HG03378 (cell line): ENCODE results near the gene MPZL3.
"Not testable (repeated sequence)": the region's sequence is repeated elsewhere in the genome, so short reads cannot be mapped to it uniquely, and the experiment has no call there.

ENCODE experiments used
- ATAC-seq: cut with Tn5 transposase; IDR thresholded peaks from one replicate; pipeline ENCODE4 v1.9.1; 2021; ENCODE audit warnings: mild to moderate bottlenecking, moderate library complexity; ENCODE audit not compliant: unreplicated experiment

MPZL3 gene

DNA sequence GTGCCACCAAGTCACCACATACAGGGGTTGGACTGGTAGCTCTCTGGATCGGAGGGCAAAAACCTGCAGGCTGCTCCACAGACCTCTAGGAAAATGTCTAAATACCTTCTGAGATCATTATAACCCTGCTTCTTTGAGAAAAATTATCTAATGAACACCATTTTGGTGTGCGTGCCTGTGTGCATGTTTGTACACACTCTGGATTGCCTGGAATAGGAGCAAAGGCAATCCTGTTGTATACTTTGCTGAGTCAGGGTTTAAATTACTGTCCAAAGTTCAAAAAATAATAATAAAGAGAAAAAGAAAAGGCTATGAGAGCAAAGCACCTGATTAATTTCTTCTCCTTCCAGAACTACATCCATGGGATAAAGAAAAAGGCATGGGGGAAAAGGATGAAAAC, 38.4 kb downstream of the MPZL3 start:
- no peak for ATAC-seq

DNA sequence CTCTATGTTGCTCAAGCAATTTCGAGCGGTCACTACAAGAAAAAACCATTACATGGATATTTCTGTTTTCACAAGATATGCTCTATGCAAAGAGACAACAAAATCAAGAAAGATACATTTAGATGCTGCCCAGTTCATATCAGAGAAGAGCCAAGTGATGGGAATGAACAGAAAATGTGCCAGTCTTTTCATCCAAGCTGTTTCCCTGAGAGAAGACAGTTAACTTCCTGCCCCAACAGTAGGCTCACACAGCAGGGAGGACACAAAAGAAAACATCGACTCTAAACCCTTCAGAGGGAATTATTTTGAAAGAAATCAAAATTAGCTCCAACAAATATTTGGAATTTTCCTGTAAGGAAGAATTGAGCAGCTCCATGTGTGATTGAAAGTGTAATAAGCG, 39.0 kb downstream of the MPZL3 start:
- no peak for ATAC-seq

DNA sequence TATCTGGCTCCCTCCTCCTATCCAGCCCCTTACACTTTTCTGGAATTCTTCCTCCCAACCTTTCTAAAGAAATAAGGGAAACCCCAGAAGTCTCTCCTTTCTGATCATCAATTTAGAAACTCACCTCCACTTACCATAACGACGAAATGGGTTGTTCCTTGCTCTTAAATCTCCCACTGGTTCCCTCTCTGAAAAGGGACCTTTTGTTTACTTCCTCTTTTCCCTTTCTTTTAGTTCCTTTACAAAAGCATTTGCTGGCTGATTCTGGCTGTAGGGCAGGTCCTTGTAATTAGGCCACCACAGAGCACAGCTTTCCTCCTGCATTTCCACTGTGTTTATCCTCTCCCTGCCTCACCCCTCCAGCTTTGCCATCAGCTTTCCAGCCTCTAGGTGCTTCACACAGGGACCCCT, 39.4 kb downstream of the MPZL3 start:
- no peak for ATAC-seq

DNA sequence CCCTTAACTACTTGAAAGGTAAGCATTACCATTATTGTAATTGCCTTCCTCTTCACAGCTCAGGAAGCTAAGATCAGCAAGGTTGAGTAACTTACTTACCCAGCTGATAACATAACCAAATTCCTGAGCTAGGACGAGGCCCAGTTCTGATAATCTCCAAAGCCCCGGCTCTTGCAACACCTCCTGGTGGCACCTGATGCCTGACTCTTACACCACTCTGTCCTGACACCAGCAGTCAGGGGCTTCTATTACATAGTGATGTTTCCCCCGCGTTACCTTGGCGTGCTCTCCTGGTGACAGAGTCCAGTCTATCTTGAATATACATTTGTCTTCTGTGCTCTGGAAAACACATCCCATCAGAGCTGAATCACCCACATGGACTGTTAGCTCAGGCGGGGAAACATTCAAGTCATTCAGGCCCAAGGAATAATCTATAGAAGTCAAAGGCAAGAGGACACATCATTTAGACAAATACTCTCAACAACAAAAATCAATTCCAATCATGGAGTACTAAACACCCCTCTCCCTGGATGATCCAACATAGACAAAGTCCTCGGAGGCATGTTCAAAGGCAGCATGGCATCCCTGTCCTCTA, 39.9 kb downstream of the MPZL3 start:
- ATAC-seq = no peak

DNA sequence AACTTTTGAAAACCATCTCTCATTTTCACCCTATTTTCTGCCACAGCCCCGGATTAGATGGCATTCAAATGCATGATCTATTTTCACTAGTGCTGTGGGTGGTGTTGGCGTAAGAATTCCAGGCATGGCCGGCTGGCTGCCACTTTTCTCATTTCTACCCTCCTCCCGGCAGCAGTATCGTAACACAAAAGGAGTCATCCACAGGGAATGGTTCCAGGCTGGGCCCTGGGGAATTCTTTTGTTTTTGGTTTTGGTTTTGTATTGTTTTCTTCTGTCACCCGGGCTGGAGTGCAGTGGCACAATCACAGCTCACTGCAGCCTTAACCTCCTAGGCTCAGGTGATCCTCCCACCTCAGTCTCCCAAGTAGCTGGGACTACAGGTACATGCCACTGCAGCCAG, 41.2 kb downstream of the MPZL3 start:
- ATAC-seq = no peak

DNA sequence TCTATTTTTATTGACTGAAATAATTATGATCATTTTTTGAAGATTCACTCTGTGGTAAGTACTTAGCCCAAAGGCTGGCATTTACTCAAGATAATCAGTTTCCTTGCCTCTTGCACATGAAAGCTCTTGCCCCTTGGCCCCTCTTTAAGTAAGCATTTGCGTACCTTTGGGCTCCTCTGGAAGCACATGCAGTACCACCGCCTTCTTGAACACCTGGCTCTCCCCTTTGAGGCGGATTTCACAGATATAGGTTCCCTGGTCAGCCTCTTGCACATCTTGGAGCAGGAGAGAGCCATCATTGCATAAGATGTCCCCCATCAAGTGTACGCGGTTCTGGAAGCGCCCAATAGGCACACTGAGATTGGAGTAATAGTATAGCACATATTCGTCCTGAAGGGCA, 41.8 kb downstream of the MPZL3 start:
- no peak for ATAC-seq

DNA sequence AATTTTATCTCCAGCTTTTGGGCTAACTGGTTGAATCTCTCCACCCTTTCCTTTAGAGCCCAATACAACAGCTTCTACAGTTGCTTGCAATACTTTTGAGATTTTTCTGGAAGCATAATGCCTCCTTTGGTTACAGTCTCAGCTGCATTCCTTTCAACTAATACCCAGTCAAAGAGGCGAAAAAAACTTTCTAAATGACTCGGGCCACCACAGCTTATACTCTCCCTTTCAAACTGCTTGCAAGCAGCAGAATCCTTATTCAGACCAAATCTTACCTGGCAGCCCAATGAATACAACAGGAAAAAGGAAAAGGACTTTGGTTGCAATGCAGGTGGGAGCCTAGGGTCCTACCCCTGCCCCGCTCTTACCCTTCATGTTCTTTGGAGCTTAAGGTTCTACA, 43.1 kb downstream of the MPZL3 start:
- no peak for ATAC-seq

DNA sequence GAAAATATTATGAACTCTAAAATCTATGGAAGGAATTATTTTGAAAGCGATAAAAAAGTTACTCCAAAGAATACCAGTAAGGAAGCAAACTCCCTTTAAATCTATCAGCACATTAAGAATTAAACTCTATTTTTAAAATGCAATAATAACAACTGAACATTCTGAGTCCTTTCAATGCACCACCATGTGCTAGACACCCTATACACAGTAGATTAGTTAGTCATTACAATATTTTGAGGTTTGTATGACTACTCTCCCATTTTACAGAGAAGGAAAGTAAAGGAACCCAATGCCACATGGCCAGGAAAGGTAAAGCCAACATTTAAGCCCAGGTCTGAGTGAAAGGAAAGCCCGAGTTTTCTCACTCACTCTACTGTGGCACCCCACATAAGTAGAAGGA, 45.1 kb downstream of the MPZL3 start:
- ATAC-seq = no peak

DNA sequence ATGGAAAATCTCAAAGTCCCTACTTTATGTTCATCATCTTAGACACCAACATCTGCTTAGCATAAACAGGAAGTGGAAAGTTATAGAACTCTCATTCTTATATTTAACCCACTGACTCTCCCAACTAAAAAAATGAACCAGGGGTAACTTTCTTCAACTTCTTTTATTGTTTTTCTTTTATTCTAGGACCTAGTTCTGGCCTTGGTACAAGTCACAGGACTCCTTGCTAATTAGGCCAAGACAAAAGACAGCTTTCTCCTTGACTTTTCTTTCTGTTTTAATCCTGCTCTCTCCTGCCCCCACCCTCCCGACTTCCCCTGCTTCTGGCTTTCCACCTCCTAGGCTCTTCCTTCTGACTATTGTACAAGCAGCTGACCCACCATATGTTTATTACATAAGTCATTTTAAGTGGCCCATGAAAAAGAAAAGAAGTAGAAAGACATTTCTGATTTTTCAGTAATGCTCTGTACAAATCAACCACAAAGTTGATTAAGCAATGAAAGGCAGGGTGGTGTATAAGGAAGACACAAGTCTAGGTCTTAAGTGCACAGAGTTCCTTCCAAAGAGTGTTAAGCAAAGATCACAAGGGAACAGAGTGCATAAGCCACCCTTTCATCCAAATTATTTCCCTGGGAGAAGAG, 45.7 kb downstream of the MPZL3 start:
- ATAC-seq = no peak

DNA sequence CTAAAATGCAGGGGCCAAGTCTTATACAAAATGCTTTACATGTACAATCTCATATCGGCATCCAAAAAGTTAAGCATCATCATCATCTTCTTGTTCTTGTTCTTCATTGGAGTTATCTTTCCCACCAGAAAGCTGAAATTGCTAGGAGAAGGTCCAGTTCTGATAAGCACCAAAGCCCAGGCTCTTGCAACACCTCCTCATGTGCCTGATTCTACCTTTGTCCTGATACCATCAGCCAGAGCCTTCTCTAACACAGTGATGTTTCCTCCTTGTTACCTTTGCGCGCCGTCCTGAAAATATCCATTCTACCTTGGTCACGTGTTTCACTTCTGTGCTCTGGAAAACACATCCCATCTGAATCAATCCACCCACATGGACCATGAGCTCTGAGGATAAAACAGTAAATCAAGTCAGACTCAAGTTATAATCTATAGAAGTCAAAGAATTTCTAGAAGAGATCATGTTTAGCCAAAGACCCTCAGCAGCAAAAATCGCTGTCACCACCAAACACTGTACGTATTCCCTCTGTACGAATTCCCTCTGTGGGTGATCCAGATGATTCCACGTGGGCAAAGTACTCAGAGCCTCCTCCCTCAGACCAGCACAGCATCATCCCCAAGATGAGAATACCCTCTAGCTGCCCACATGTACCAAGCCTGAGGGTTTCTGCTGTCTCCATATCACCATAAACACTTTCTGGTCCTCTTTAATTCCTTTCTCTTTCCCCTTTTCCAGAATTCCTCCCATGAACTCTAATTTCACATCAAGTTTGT, 46.4 kb downstream of the MPZL3 start:
- ATAC-seq = no peak

DNA sequence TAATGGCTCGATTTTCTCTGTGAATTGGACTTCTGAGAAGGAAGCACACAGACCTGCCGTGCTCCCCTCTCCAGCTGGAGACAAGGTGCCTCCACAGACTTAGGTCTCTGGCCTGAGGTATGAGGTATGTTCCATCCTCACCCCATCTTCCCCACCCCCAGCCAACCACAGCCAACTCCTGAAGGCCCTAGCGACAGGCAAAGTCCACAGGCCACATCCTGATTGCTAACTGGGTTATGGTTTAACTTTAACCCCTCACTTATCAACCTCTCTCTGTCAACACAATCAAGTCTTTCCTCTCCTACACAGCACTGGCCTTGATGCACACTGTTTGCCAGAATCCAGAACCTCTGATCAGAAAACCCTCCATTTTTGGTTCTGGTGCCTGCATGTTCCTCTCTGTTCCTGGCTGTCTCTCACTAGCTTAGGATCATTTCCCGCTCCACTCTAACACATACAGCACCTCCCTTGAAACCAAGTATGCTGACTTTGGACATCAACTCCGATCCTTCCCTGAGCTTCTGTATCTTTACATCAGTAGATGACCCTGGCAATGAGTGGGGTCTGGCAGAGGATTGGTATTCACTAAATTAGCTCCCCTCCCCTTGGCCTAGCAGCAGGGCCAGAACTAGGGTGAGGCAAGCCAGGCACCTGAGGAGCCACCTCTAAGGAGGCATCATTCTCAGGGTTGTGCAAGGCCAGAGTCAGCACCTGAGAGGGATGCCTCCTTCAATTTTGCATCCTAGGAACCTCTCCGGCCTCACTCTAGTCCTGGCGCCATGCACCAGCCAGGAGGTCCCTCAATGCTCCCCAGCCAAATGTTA, 49.4 kb downstream of the MPZL3 start:
- ATAC-seq = no peak

DNA sequence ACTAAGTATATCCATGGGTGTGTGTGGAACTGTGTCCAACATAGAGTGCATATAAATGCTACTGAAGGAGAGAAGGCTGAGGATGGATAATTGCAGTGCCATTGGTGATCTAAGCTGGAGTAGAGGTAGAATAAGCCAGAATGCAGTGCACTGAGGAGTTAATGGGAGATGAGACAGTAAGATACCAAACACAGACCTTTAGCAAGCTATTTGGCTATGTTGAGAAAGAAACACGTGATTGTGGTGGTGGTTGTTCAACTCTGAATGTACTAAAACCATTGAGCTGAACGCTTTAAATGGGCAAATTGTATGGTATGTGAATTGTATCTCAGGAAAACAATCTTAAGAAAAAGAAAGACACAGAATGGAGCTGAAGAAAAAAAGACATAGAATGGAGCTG, 50.2 kb downstream of the MPZL3 start:
- ATAC-seq = no peak

DNA sequence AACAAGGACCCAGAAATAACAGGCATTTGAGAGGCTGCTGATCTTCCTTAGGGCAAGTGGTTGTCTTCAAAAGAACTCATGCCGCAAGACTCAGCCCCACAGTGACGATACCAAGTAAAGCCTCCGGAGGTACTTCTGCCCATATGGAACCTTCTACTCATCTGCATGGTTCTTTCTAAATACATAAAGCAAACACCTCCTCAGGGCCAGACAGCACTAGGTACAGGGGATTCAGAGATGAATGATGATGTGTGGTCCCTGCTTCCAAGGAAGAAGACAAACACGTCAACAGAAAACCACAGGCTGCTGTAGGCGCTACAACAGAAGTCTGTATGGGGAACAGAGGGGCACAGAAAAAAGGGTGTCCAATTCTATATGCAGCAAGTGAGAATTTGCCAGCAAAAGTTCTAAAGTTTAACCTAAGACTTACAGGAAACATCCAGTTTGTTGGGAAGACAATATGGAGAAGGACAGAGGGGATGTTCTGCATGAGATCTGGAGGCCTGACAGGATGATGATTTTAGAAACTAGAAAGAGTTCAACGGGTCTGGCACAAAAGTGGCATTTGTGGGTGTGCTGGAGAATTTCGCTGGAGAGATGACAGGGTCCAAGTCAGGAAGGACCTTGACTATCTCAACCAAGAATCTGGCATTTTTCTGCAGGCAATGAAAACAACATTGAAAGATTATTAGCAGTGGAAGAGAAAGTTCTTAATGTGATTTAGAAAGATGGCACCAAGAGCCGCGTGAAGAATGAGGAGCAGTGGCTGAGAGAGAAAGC, 51.1 kb downstream of the MPZL3 start:
- ATAC-seq = no peak

DNA sequence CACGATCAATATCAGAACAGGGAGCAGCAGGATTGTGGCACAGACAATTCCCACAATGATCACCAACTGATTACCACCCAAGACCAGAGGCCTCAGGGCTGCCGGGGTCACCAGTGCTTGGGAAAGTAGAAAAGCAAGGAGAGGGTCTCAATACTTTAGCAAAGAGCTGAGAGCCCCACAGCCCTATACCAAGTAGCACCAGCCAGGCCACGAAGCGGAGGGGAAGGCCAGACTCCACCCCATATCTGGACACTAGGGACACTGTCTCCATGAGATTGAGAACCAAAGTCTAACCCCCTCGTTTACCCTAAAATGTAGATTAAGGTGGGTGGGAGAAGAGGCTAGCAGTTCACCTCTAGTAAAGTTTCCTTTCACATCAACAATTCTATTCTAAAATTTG, 51.7 kb downstream of the MPZL3 start:
- no peak for ATAC-seq

DNA sequence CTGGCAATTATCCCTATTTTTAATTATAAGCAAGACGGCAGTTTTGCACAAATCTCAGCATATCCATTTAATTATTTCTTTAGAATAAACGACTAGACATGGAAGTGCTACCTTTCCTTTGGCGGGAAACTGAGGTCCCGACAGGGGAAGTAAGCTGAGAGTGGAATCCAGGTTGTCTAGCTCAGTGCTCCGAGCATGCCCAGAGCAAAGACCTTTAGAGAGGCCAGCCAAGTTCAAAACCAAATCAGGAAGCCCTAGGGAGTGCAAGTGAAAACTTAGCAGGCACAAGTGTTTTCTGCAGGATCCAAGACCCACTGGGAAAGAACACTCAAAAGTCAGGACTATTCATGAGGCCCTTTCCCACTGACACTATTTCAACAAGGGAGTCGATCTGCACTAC, 53.0 kb downstream of the MPZL3 start:
- ATAC-seq = no peak

DNA sequence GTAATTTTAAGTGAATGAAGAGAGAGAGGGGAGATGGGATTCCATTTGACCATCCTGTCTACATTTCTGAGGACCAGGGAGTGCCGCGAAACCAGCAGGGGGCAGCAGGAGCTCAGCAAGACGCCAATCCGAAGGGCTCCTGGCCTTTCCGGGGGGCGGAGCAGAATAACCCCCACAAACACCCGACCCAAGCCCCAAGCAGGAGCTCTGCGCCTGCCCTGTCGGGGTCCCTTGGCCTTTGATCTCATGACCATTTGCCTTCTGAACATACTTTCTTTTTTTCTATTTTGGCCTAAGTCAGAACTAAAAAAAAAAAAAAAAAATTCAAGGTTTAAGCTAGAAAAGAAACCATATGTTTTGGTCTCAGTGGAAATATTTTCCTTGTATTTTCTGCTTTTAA, 53.8 kb downstream of the MPZL3 start:
- no peak for ATAC-seq

DNA sequence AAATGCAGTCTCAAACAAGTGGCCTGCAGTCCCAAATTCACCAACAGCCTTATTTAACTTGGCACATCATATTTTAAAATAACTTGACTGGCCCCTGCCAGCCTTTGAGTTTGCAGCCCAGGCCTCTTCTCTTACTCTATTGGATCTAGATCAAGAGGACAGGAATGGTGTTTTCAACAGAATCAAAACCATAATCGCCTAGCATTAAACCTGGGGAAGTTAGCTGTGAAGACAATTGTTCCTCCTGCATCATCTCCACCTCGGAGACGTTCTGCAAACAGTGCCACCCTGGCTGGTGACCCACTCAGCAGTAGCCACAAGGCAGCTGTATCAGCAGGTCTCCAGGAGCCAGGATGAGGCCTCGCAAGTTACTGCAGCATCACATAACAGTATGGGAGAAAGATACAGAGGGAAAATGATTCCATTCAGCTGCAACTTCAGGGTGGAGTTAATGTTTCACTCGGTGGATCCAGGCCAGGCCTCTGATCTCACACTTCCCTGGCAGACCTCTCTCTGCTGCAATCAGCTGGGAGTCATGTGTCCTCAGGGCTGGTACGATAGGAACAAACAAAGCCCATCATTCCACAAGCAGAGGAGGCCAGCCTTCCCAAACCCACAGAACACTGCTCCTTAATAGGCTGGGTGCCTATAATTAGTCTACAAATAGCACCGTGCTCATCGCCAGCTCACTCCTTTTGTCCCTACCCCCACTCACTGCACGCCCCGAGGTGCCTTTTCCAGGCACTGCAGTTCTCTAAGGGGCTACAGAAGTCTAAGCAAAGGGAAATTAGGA, 57.1 kb downstream of the MPZL3 start:
- ATAC-seq = no peak

DNA sequence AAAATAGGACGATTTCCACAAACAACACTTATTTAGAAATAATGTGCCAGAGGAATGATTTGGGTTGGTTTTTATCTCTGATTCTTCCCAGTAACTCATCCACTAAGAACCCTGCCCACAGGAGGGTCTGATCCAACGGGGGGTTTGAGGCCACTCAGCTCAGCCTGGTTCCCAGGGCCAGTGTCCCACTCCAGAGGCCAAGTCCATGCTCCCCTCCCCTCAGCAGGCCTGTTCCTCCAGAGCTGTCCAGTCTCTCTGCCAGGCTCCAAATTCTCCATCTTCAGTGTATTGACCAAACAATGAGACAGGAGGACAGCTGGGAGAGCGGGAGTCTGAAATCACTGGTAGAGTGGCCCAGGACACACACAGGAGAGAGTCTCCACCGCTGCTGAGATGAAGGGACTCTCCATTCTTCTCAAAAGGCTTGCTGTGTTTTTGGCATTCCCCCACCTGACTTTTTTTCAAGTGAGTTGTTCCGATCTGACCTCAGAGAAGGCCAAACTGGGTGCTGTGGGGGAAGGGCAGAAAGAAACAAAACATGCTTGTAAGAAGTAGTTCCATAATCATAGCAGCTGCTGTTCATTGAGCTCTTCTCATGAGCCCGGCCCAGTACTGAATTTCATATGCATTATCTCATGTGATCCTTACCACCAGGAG, 58.1 kb downstream of the MPZL3 start:
- ATAC-seq = no peak

DNA sequence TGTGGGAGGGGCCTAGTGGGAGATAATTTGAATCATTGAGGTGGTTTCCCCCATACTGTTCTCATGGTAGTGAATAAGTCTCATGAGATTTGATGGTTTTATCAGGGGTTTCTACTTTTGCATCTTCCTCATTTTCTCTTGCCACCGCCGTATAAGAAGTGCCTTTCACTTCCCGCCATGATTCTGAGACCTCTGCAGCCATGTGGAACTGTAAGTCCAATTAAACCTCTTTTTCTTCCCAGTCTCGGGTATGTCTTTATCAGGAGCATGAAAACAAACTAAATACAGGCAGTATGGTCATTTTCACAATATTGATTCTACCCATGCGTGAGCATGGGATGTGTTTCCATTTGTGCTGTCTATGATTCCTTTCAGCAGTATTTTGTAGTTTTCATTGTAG, 59.3 kb downstream of the MPZL3 start:
- ATAC-seq = not testable (repeated sequence)
